ENCODE results near the gene UBE2L3.
A peak's percentile ranks its signal among the peaks of the same experiment; 100 is the strongest.
"Not testable (repeated sequence)": the region's sequence is repeated elsewhere in the genome, so short reads cannot be mapped to it uniquely, and the experiment has no call there.

UBE2L3 gene

DNA sequence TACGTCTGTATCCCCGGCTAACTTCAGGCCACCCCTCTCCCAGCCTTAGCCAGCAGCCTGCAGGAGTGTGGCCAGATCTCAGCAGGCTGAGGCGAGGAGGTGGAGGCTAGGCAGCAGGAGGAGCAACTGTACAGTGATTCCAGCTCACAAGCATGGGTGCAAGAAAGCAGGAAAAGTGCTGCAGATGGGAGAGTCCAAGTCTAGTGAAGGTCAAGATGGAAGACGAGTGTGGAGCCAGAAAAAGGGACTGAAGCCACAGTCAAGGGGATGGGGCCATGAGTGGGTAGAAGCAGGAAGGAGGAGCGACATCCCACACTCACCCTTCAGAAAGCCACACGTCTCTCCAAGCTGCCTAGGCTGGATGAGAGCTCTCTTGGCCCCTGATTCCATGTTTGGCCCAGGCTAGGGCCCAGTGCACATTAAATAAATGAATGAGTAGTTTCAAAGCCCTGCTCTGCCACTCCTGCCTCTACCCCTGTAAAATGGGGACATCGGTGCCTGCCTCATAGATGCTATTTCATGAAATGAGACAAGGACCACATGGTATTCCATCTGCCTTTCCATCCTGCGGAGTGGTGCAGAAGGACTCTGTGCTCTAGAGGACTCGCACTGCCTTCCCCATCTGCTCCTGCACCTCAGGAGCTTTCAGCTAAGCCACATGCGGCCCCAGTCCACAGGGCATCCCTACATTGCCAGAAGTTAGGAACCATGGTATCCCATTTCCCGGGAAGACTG lies 59.4 kb downstream of the UBE2L3 start:
- no peak for DNase-seq (ENCODE audit: low read depth in 3 of 3)

DNA sequence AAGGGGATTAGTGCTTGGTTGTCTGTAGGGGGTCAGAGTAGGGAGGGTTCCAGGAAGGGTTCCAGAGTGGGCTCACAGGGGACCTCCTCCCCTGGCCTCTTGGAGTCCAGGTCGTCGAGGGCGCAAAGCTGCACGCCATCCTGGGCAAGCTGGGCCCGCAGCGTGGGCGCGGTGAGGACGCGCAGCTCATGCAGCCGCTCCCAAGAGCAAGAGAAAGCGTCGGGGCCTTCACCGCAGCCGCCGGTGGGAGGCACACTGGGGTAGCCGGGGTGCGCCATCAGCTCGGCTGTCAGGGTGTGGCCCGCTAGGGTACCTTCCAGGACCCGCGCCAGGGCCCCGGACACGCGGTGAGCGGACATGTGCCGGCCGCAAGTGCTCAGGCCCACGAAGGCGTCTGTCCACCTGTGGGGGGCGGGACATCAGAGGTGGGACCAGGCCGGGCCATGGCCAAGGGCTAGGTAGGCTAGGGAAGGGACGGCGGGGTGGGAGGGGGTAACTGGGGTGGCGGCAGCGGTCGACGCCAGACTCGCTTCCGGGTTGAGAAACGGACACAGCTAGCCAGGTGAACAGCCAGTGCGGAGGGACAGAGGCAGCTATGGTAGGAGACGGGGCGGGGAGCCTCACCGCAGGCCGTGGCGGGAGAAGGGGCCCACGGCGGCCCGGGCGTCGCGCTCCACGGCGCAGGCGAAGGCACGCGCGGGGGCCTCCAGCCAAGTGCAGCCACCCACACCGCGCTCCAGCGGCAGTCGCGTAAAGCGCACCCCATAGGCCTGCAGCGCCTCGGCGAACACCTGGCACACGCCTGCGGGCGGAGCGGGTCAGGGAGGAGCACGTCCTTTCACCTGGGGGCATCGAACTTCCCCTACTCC lies 61.1 kb downstream of the UBE2L3 start:
- no peak for DNase-seq (ENCODE audit: low read depth in 3 of 3)

DNA sequence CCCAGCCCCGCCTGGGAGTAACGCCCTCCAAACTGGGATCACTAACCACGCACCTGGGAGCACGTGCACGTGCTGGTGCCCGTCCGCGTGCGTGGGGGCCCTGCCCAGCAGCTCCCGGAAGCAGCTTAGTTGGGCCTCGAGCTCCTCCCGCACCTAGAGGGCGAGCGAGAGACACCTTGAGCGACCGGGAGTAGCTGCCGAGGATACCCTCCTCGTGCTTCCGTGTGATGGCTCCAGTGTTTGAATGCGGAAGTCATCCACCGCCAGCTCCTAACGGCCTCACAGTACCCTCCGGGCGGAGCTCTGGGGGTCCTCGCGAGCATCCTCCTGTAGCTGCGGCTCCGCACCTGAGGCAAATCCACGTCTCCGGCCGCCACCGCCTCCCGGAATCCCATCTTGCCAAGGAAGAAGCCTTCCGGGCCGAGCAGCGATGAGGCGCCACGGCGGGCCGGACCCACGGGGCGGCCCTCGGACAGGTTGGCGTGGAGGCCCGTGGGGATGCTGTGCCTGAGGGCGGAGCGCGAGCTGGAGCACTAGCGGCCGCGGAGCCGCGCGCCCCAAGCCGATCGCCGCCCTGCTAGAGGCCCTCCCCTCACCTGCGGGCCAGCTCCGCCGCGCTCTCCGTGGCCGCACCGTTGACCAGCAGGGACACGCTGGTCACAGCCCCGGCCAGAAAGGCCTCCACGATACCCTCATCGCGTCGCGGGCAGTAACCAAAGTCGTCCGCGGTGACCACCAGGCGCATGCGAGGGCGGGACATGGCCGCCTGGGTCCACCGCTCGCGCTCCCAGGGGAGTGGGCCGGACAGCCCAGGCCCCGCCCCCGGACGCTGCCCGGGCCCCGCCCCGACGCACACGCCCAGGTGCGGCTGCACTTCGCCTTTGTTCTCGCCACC lies 62.0 kb downstream of the UBE2L3 start, which contains the start of gene YDJC:
Gene YDJC (minus strand): TSS at position 768 of the 895 bp plus-strand sequence. CDS start 8 bp downstream, at position 760.
- DNase-seq (ENCODE audit: low read depth in 3 of 3), result peak; percentile 89 to 98 (median 94)

DNA sequence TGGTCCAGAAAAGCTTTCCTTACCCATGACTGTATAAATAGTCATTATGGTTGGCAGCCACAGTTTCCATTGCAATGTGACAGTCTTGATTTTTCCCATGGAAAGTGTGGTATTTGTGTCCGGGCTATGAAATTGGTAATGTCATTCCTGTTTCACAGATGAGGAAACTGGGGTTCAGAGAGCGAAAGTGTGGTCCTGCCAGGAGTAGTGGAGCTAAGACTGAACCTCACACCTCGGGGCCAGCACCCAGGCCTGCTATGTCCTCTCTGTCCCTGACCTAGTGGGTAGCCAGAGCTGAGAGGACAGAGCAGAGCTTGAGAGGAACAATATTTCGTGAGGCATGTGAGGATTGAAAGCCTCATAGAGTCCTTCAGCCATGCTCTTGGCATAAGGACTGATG lies 63.5 kb downstream of the UBE2L3 start:
- DNase-seq (ENCODE audit: low read depth in 3 of 3), result no peak

DNA sequence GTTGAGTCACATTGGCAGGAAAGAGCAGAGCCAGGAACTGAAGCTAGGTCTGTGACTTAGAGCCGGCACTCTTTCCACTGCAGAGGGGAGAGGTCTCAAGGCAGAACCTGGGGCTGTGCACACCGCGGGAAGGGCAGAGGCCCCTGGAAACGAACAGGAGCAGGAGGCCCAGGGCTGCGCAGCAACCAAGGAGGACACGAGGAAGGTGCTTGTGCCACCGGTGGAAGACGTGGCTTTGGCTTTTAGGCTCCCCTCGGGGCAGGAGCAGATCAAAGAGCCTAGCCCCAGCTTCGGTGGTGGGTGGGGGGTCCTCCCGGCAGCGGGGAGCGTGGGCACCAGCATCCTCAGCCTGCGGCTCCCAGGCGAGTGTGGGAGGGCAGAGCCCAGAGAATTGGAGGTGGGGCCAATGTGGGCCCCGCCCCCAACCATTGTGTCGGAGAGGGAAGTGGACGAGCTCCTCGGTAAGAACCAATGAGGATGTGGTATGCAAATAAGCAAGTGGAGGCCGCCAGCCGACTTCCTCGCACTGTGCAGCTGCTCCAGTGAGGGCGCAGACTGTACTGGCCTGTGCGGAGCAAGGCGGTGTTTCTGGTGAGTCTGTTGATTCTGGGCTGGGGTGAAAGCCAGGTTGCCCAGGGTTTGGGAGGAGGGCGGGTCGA lies 64.9 kb downstream of the UBE2L3 start, which contains the start of gene CCDC116:
Gene CCDC116 (plus strand): TSS at position 524 of the 659 bp plus-strand sequence. CDS start 422 bp downstream, outside the sequence.
- peak in 2 of 3 donors; percentile 40 to 60 for DNase-seq (ENCODE audit: low read depth in 3 of 3)

DNA sequence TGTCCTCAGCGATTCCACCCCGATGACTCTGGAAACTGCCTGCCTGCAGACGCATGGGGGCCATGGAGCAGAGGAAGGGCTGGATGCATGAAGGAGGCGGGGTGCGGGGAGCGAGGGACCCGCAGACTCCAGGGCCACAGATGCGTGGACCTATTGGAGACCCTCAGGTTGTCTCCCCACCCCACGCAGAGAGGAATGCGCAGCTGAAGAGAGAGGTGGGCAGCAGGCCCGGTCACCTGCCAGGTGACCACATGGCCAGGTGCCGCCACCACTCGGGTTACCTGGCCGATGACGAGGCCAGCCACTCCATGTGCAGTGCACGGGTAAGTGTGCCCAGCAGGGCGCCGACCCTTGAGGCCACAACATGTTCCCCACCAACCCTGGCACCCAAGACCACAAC lies 65.4 kb downstream of the UBE2L3 start:
- DNase-seq (ENCODE audit: low read depth in 3 of 3), result no peak

DNA sequence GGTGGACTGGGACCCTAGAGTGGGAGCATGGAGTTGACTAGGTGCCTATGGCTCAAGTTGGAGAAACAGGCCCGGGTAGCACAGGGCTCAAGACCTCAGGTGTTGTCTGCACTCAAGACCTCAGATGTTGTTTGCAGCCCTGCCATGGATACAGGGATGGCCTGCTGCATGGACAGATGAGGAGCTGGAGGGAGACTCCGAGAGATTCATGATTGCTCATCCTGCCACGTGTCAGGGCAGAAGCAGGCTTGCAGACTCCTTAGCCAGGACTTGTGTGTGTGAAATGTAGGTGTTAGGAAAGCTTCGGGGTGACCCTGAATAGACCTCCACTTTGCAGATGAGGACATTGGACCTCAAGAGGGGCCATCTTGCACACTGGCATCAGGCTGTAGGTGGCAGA lies 66.0 kb downstream of the UBE2L3 start:
- DNase-seq (ENCODE audit: low read depth in 3 of 3), result no peak

DNA sequence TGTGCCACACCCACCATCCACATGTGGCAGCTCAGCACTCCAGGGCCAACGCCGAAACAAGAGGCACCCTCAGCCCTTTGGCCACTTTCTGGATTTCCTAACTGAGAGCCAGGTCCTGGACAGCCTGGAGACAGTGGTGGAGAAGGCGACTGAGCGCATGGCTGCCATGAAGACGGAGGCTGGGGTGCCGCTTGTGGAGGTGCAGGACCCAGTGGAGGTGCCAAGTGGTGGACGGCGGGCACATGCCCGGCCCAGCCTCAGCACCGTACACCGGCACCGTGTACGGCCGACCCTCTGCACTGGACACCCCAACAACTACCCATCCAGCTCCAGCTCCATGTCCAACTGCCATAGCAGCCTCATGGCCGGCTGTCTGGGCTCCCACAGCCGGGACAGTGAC lies 66.6 kb downstream of the UBE2L3 start:
- DNase-seq (ENCODE audit: low read depth in 3 of 3), result no peak

DNA sequence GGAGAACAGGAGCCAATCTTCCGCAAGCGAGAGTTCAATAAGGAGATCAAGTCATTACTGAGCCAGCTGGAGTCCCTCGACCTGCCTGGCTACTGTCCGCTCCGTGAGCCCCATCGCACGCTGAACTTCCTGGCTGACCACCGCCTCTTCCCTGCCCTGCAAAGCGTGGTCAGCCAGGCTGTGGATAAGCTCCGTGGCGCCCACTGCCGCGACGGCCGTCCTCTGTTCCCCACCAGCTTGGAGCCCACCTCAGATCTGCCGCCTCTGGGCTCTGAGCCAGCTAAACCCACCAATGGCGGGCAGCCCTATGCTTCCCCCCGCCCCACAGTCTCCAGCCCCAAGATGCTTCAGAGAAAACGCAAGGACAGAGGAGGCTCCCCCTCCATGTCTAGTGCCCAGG lies 67.3 kb downstream of the UBE2L3 start:
- DNase-seq (ENCODE audit: low read depth in 3 of 3), result no peak

DNA sequence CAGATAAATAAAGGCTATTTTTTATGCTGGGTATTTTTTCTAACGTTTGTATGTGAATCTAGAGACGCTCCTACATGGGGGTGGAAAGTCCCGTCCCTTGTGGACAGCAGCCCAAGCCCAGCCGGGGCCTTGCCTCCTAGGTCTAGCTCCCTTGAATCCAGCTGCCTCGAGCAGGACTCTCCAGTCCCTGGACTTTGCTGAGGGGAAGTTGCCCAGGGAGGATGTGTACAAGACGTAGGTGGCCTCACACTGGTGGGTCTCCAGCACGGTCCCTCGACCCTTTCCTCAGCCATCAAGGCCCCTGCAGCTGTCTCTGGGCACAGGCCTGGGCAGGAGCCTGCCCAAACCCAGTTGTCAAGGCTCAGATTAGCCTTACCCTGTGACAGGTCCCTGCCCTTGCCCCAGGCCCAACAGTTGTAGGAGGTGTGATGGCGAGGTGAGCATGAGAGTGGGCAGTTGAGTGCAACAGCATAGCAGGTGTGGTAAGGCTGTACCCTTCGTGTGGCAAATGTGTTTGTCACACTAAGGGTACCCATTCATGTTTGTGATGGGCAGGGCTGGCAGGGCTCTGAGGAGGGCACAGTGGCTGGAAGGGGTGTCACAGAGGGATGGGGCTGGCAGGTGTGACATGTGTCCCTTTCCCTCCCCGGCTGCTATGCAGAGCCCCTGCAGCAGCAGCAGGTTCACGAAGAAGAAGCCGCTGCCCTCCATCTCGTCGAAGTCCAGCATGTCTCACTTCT lies 68.4 kb downstream of the UBE2L3 start:
- DNase-seq (ENCODE audit: low read depth in 3 of 3), result no peak

DNA sequence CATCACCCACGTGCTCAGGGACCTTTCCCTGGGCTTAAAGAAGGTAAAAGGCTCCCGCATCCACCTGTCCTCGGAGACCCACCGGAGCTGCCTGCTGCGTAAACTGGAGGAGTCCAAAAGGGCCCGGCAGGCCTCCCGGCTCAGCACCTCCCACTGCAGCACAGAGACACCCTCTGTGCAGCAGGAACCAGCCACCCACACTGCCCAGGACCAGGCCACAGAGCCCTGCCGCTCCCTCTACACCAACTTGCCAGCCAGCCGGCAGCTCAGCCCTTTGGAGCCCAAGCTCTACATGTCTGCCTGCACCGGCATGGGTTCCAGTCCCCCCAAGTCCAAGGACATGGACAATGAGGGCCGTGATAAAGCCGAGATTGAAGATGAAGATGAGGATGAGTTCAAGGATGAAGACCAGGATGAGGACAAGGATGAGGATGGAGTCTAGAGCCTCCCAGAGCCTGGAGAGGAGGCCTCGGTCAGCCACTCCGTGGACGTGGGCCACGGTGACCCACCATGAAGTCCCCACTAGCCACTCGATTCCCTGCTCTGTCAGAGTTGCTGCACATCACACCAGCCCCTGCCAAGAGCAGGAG lies 69.2 kb downstream of the UBE2L3 start:
- DNase-seq (ENCODE audit: low read depth in 3 of 3), result no peak

DNA sequence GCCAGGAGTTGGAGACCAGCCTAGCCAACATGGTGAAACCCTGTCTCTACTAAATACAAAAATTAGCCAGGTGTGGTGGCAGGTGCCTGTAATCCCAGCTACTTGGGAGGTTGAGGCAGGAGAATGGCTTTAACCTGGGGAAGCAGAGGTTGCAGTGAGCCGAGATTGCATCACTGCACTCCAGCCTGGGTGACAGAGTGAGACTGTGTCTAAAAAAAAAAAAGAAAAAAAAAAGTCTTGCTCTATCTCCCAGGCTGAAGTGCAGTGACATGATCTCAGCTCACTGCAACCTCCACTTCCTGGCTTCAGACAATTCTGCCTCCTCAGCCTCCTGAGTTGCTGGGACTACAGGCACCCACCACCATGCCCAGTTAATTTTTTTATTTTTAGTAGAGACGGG lies 69.9 kb downstream of the UBE2L3 start:
- not testable (repeated sequence) for DNase-seq (ENCODE audit: low read depth in 3 of 3)

DNA sequence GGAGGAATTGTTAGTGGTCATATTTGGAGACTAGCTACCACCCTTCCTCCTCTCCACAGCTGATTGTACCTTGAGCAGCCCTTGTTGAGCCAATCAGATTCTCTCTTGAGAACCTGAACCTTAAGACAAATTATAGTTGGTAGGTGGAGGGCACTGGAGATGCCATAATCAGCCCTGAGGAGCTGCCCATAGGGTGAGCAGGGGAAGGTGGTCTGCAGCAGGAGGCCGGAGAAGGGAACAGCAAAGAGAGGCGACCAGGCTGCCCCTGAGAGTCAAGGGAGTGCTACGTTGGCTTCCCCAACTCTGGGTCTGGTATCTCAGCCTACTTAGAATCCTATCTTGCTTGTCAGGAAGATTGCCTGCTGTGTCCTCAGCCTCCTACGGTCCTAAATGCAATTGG lies 71.8 kb downstream of the UBE2L3 start:
- DNase-seq (ENCODE audit: low read depth in 3 of 3), result no peak

DNA sequence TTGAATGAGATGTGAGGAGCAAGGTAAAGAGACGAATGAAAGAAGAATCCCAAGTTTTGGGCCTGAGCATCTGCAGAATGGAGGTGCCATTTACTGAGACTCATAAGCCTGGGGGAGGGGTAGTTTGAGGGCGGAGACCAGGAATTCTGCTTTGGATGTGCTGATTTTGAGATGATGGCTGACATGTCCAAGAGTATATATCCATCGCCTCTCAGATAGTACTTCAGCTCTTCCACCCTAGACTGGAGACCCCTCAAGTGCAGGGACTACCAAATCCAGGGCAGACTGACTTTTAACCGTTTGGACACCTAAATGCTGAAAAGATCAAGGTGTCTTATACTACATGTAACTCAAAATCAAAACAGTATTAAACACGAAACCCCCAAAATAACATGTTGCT lies 73.3 kb downstream of the UBE2L3 start:
- DNase-seq (ENCODE audit: low read depth in 3 of 3), result no peak

DNA sequence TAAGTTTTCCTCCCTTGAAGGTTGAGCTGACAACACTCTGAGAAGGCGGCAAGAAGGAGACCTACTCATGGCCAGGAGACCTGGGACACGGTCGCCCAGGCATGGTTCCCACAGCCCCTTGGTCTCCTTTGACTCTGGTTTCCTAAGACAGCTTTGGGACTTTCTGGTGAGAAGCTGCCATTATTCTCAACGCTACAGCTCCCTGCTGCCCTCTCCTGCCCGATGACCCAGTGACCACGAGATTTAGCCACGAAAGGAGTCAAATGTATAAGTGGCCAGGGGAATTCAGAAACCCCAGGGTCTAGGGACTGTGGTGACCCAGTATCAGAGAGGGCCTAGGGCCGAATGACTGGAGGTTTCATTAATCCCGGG lies 73.9 kb downstream of the UBE2L3 start:
- DNase-seq (ENCODE audit: low read depth in 3 of 3), result no peak

DNA sequence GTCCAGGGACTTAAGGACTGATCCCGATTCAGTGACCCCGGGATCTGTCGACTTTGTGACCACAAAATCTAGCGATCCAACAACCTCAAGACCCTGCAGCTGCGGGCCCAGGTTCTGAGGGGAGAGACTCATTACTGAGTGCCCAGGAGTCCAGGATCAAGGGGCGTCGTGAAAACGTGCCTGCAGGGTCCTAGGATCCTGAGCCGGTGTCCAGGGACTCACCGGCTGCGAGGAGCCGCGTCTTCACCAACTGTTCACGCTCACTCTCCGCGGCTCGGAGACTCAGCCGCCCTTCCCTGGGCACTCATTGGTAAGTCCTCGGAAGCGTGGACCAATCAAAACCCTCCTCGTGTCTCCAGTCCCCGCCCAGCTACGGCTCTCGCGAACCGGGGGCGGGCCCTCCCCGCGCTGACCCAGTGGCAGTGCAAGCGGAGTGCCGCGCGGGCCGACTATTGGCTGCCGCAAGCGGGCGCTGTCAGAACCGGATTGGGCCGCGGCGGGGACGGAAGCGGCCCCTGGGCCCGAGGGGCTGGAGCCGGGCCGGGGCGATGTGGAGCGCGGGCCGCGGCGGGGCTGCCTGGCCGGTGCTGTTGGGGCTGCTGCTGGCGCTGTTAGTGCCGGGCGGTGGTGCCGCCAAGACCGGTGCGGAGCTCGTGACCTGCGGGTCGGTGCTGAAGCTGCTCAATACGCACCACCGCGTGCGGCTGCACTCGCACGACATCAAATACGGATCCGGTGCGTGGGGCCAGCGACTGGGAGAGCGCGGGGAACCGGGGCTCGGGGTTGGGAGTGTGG lies 74.5 kb downstream of the UBE2L3 start, which contains the start of gene SDF2L1:
Gene SDF2L1 (plus strand): TSS at position 514 of the 795 bp plus-strand sequence. CDS start 35 bp downstream, at position 549.
- DNase-seq (ENCODE audit: low read depth in 3 of 3), result peak; percentile 93 to 97 (median 95)

DNA sequence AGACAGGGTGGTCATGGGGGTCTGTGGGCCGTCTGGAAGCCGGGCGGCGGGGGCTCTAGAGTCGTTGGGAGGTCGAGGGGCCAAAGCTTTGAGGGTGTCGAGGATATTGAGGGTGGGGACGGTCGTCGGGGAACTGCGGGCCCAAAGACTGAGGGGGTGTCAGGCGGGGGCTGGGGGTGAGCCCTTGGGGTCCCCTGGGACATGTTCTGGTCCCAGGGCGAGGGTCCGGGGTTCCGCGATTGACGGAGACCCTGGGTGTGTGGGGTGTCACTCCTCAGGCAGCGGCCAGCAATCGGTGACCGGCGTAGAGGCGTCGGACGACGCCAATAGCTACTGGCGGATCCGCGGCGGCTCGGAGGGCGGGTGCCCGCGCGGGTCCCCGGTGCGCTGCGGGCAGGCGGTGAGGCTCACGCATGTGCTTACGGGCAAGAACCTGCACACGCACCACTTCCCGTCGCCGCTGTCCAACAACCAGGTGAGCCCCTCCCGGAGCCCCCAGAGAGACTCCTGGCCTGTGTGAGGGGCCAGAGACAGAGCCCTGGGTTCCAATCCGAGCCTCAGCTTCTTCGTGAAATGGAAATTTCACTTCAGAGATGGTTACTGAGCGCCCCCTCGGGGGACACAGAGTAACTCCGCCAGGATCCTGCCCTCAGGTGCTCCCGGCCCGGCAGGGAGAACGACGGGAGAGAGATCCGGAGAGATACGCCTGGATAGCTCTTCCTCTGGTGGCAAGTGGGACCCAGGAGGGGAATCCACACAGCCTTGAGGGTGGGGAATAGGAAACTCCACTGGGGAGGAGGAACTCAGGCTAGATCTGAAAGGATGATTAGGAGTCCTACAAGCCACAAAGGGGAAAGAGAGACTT lies 75.3 kb downstream of the UBE2L3 start:
- DNase-seq (ENCODE audit: low read depth in 3 of 3), result peak in 2 of 3 donors; percentile 43 to 63

All from stimulated activated CD4-positive, alpha-beta T cell treated with anti-CD3 and anti-CD28 coated beads, TNF-alpha, amount 100 ng/mL, for 48 hours (primary cell).